Measurements from ENCODE around the gene TPST1.

TPST1 gene

GRCh38 chr7:66283003-66283920 lies 78.1 kb downstream of the TPST1 start:
- no peak for DNase-seq (ENCODE audit: low read depth, low spot score)
- H3K4me3 ChIP-seq (ENCODE audit: insufficient read length, low read depth) = no peak overlapping the region

GRCh38 chr7:66296001-66296521 lies 90.9 kb downstream of the TPST1 start:
- Histone ChIP-seq H3K9me3 (ENCODE audit: insufficient read depth, low read length) (peaks cover 28% of the 10 kb centered on the region), H3K9ac (ENCODE audit: insufficient read length, low read depth) (no peak overlapping the region), H3K27me3 (ENCODE audit: insufficient read depth, insufficient read length) (no peaks in the 10 kb centered on the region), H3K36me3 (ENCODE audit: insufficient read depth, insufficient read length, low read length) (no peaks in the 10 kb centered on the region), H3K4me3 (ENCODE audit: insufficient read length, low read depth) (no peak overlapping the region), H3K4me1 (ENCODE audit: insufficient read depth, insufficient read length) (no peaks in the 10 kb centered on the region)
- TF ChIP-seq ZNF274 (IDR thresholded peaks at IDR 0.05; ENCODE audit: low read depth, low read length) (no peak), SUZ12 (IDR thresholded peaks at IDR 0.05; ENCODE audit: extremely low read depth, insufficient read depth, insufficient read length) (no peak), YY1 (IDR thresholded peaks at IDR 0.05; ENCODE audit: insufficient read depth, insufficient read length) (no peak)
- DNase-seq (ENCODE audit: low read depth, low spot score) = no peak

More at GRCh38 chr7:66283003-66283920, 78.1 kb downstream of the TPST1 start:
- TF ChIP-seq ZNF274 (IDR thresholded peaks at IDR 0.05; ENCODE audit: low read depth, low read length) (no peak), SUZ12 (IDR thresholded peaks at IDR 0.05; ENCODE audit: extremely low read depth, insufficient read depth, insufficient read length) (no peak), YY1 (IDR thresholded peaks at IDR 0.05; ENCODE audit: insufficient read depth, insufficient read length) (no peak)
- no peak overlapping the region for H3K9ac ChIP-seq (ENCODE audit: insufficient read length, low read depth)
- H3K36me3 ChIP-seq (ENCODE audit: insufficient read depth, insufficient read length, low read length) = peaks cover 4% of the 10 kb centered on the region
- H3K9me3 ChIP-seq (ENCODE audit: insufficient read depth, low read length) = no peaks in the 10 kb centered on the region
- H3K4me1 ChIP-seq (ENCODE audit: insufficient read depth, insufficient read length) = no peaks in the 10 kb centered on the region
- no peaks in the 10 kb centered on the region for H3K27me3 ChIP-seq (ENCODE audit: insufficient read depth, insufficient read length)

- no peak for TF ChIP-seq SUZ12 (IDR thresholded peaks at IDR 0.05; ENCODE audit: extremely low read depth, insufficient read depth, insufficient read length)
- TF ChIP-seq YY1 (IDR thresholded peaks at IDR 0.05; ENCODE audit: insufficient read depth, insufficient read length) = no peak
- TF ChIP-seq ZNF274 (IDR thresholded peaks at IDR 0.05; ENCODE audit: low read depth, low read length) = no peak
- Histone ChIP-seq H3K36me3 (ENCODE audit: insufficient read depth, insufficient read length, low read length) (no peaks in the 10 kb centered on the region), H3K9ac (ENCODE audit: insufficient read length, low read depth) (no peak overlapping the region), H3K9me3 (ENCODE audit: insufficient read depth, low read length) (peaks cover 28% of the 10 kb centered on the region), H3K27me3 (ENCODE audit: insufficient read depth, insufficient read length) (no peaks in the 10 kb centered on the region), H3K4me1 (ENCODE audit: insufficient read depth, insufficient read length) (no peaks in the 10 kb centered on the region), H3K4me3 (ENCODE audit: insufficient read length, low read depth) (no peak overlapping the region)
- no peak for DNase-seq (ENCODE audit: low read depth, low spot score)
Measured at GRCh38 chr7:66296557-66296956, 91.4 kb downstream of the TPST1 start.

- Histone ChIP-seq H3K4me3 (ENCODE audit: insufficient read length, low read depth) (no peak overlapping the region), H3K4me1 (ENCODE audit: insufficient read depth, insufficient read length) (no peaks in the 10 kb centered on the region), H3K36me3 (ENCODE audit: insufficient read depth, insufficient read length, low read length) (no peaks in the 10 kb centered on the region), H3K27me3 (ENCODE audit: insufficient read depth, insufficient read length) (no peaks in the 10 kb centered on the region), H3K9me3 (ENCODE audit: insufficient read depth, low read length) (peaks cover 28% of the 10 kb centered on the region), H3K9ac (ENCODE audit: insufficient read length, low read depth) (no peak overlapping the region)
- TF ChIP-seq ZNF274 (IDR thresholded peaks at IDR 0.05; ENCODE audit: low read depth, low read length) = no peak
- TF ChIP-seq YY1 (IDR thresholded peaks at IDR 0.05; ENCODE audit: insufficient read depth, insufficient read length) = no peak
- TF ChIP-seq SUZ12 (IDR thresholded peaks at IDR 0.05; ENCODE audit: extremely low read depth, insufficient read depth, insufficient read length) = no peak
- no peak for DNase-seq (ENCODE audit: low read depth, low spot score)
Measured at GRCh38 chr7:66297579-66297978, 92.4 kb downstream of the TPST1 start.

- H3K27me3 ChIP-seq (ENCODE audit: insufficient read depth, insufficient read length) = no peaks in the 10 kb centered on the region
- H3K9ac ChIP-seq (ENCODE audit: insufficient read length, low read depth) = no peak overlapping the region
- no peak for DNase-seq (ENCODE audit: low read depth, low spot score)
- peaks cover 20% of the 10 kb centered on the region for H3K9me3 ChIP-seq (ENCODE audit: insufficient read depth, low read length)
- TF ChIP-seq YY1 (IDR thresholded peaks at IDR 0.05; ENCODE audit: insufficient read depth, insufficient read length) = no peak
- TF ChIP-seq SUZ12 (IDR thresholded peaks at IDR 0.05; ENCODE audit: extremely low read depth, insufficient read depth, insufficient read length) = no peak
- TF ChIP-seq ZNF274 (IDR thresholded peaks at IDR 0.05; ENCODE audit: low read depth, low read length) = no peak
- H3K4me1 ChIP-seq (ENCODE audit: insufficient read depth, insufficient read length) = no peaks in the 10 kb centered on the region
- H3K36me3 ChIP-seq (ENCODE audit: insufficient read depth, insufficient read length, low read length) = no peaks in the 10 kb centered on the region
- no peak overlapping the region for H3K4me3 ChIP-seq (ENCODE audit: insufficient read length, low read depth)
Measured at GRCh38 chr7:66301249-66301648, 96.1 kb downstream of the TPST1 start.

- DNase-seq (ENCODE audit: low read depth, low spot score) = no peak
- Histone ChIP-seq H3K4me1 (ENCODE audit: insufficient read depth, insufficient read length) (no peaks in the 10 kb centered on the region), H3K9ac (ENCODE audit: insufficient read length, low read depth) (no peak overlapping the region), H3K9me3 (ENCODE audit: insufficient read depth, low read length) (peaks cover 20% of the 10 kb centered on the region), H3K4me3 (ENCODE audit: insufficient read length, low read depth) (no peak overlapping the region), H3K27me3 (ENCODE audit: insufficient read depth, insufficient read length) (no peaks in the 10 kb centered on the region), H3K36me3 (ENCODE audit: insufficient read depth, insufficient read length, low read length) (no peaks in the 10 kb centered on the region)
- TF ChIP-seq ZNF274 (IDR thresholded peaks at IDR 0.05; ENCODE audit: low read depth, low read length) (no peak), YY1 (IDR thresholded peaks at IDR 0.05; ENCODE audit: insufficient read depth, insufficient read length) (no peak), SUZ12 (IDR thresholded peaks at IDR 0.05; ENCODE audit: extremely low read depth, insufficient read depth, insufficient read length) (no peak)
Measured at GRCh38 chr7:66301737-66302136, 96.6 kb downstream of the TPST1 start.

- Histone ChIP-seq H3K4me3 (ENCODE audit: insufficient read length, low read depth) (no peak overlapping the region), H3K4me1 (ENCODE audit: insufficient read depth, insufficient read length) (no peaks in the 10 kb centered on the region), H3K27me3 (ENCODE audit: insufficient read depth, insufficient read length) (no peaks in the 10 kb centered on the region), H3K9ac (ENCODE audit: insufficient read length, low read depth) (no peak overlapping the region), H3K36me3 (ENCODE audit: insufficient read depth, insufficient read length, low read length) (no peaks in the 10 kb centered on the region), H3K9me3 (ENCODE audit: insufficient read depth, low read length) (peaks cover 9% of the 10 kb centered on the region; the same call in 1 of the 2 replicates)
- TF ChIP-seq ZNF274 (IDR thresholded peaks at IDR 0.05; ENCODE audit: low read depth, low read length) (no peak), YY1 (IDR thresholded peaks at IDR 0.05; ENCODE audit: insufficient read depth, insufficient read length) (no peak), SUZ12 (IDR thresholded peaks at IDR 0.05; ENCODE audit: extremely low read depth, insufficient read depth, insufficient read length) (no peak)
- DNase-seq (ENCODE audit: low read depth, low spot score) = no peak
Measured at GRCh38 chr7:66303454-66304155, 98.5 kb downstream of the TPST1 start.
